GM23338 (cell line): ENCODE data around the gene OR1I1. TPM values are rescaled to one million over a fixed set of nuclear protein-coding genes. Genes with fewer than 3 reads are reported as not detected.

Experiments
- ATAC-seq: fragments of 200-7000 bp; cut with Tn5 transposase; 3 replicates; pipeline ENCODE4 v1.9.1; 2020
- DNase-seq: peaks from one replicate; pipeline ENCODE4 v3.0.0-alpha.2; 2015; ENCODE audit warnings: low spot score
- H2AFZ ChIP-seq: fragments of 200-600 bp; sonication (generic); 2 replicates; pipeline ENCODE4 v1.8.0; 2016; ENCODE audit warnings: antibody characterized with exemption, mild to moderate bottlenecking, moderate library complexity
- H3F3A ChIP-seq: fragments of 200-600 bp; sonication (generic); replicated peaks from 2 replicates; pipeline ENCODE4 v1.8.0; 2017; ENCODE audit warnings: antibody characterized with exemption, mixed run types, low read depth
- H3K27ac ChIP-seq: fragments of 200-600 bp; sonication (generic); 2 replicates; pipeline ENCODE4 v1.6.1; 2016; ENCODE audit warnings: low read depth
- H3K27me3 ChIP-seq: fragments of 200-600 bp; sonication (generic); 2 replicates; pipeline ENCODE4 v1.8.0; 2016; ENCODE audit warnings: mild to moderate bottlenecking, mixed run types, moderate library complexity; ENCODE audit not compliant: insufficient read depth
- H3K36me3 ChIP-seq: fragments of 200-600 bp; sonication (generic); 2 replicates; pipeline ENCODE4 v1.8.0; 2016; ENCODE audit warnings: mild to moderate bottlenecking; ENCODE audit not compliant: insufficient read depth
- H3K4me1 ChIP-seq: fragments of 200-600 bp; sonication (generic); 2 replicates; pipeline ENCODE4 v1.8.0; 2016; ENCODE audit warnings: mild to moderate bottlenecking, moderate library complexity; ENCODE audit not compliant: insufficient read depth
- H3K4me2 ChIP-seq: fragments of 200-600 bp; sonication (generic); 2 replicates; pipeline ENCODE4 v1.7.1; 2017; ENCODE audit warnings: mixed run types
- H3K4me3 ChIP-seq: fragments of 200-600 bp; sonication (generic); 2 replicates; pipeline ENCODE4 v1.6.1; 2016; ENCODE audit warnings: mixed run types
- H3K79me2 ChIP-seq: fragments of 200-600 bp; sonication (generic); replicated peaks from 2 replicates; pipeline ENCODE4 v1.8.0; 2017; ENCODE audit warnings: mild to moderate bottlenecking; ENCODE audit not compliant: insufficient read depth
- H3K9me2 ChIP-seq: fragments of 200-600 bp; sonication (generic); 2 replicates; pipeline ENCODE4 v1.8.0; 2017; ENCODE audit not compliant: insufficient read depth
- H4K20me1 ChIP-seq: fragments of 200-600 bp; sonication (generic); replicated peaks from 2 replicates; pipeline ENCODE4 v1.8.0; 2017; ENCODE audit warnings: mild to moderate bottlenecking; ENCODE audit not compliant: insufficient read depth
- H3K27ac Mint-ChIP-seq: 2 replicates; pipeline ENCODE4 v1.8.0; 2020; ENCODE audit warnings: inconsistent platforms, mild to moderate bottlenecking, moderate library complexity, mixed read lengths
- H3K27me3 Mint-ChIP-seq: 3 replicates; pipeline ENCODE4 v1.8.0; 2022; ENCODE audit warnings: low read depth, mild to moderate bottlenecking, moderate library complexity, mixed read lengths, inconsistent platforms; ENCODE audit not compliant: insufficient read depth, poor library complexity
- H3K36me3 Mint-ChIP-seq: 3 replicates; pipeline ENCODE4 v1.8.0; 2021; ENCODE audit warnings: low read depth, mild to moderate bottlenecking, inconsistent platforms, moderate library complexity, mixed read lengths
- H3K4me1 Mint-ChIP-seq: 3 replicates; pipeline ENCODE4 v1.8.0; 2020; ENCODE audit warnings: mild to moderate bottlenecking, inconsistent platforms, mixed read lengths
- H3K4me3 Mint-ChIP-seq: 3 replicates; pipeline ENCODE4 v1.8.0; 2021; ENCODE audit warnings: moderate library complexity, mild to moderate bottlenecking, inconsistent platforms, mixed read lengths
- H3K9me3 Mint-ChIP-seq: 3 replicates; pipeline ENCODE4 v1.8.0; 2020; ENCODE audit warnings: moderate library complexity, mild to moderate bottlenecking, inconsistent platforms, mixed read lengths
- CREB1 ChIP-seq: fragments of 250-450 bp; sonication (Bioruptor Pico); IDR thresholded peaks from 2 replicates; pipeline ENCODE4 v1.5.0; 2020; ENCODE audit warnings: low read depth, mild to moderate bottlenecking, moderate library complexity
- CTCF ChIP-seq, 2 experiments: fragments of 200-600 bp in 1 of 2; sonication (generic) in 1 of 2; conservative IDR thresholded peaks; 2 replicates each; pipeline versions ENCODE4 v1.5.1 to v1.6.1; 2016 to 2017; ENCODE audit warnings: antibody characterized with exemption in 2 of 2, low read depth in 2 of 2, mild to moderate bottlenecking in 2 of 2, moderate library complexity in 1 of 2
- ETS1 ChIP-seq: IDR thresholded peaks from 2 replicates; pipeline ENCODE4 v1.6.1; 2016; ENCODE audit warnings: antibody characterized with exemption
- EZH2 ChIP-seq: fragments of 200-600 bp; sonication (generic); IDR thresholded peaks from one replicate; pipeline ENCODE4 v1.8.0; 2017; ENCODE audit warnings: antibody characterized with exemption, mild to moderate bottlenecking, low read depth; ENCODE audit not compliant: unreplicated experiment
- EZH2phosphoT487 ChIP-seq: fragments of 200-600 bp; sonication (generic); IDR thresholded peaks from one replicate; pipeline ENCODE4 v1.8.1; 2018; ENCODE audit warnings: antibody characterized with exemption; ENCODE audit not compliant: unreplicated experiment
- JUNB ChIP-seq: IDR thresholded peaks from one replicate; pipeline ENCODE4 v1.6.1; 2016; ENCODE audit warnings: antibody characterized with exemption; ENCODE audit not compliant: unreplicated experiment
- NANOG ChIP-seq: IDR thresholded peaks from 2 replicates; pipeline ENCODE4 v1.6.1; 2016; ENCODE audit warnings: antibody characterized with exemption, borderline replicate concordance
- REST ChIP-seq: IDR thresholded peaks from one replicate; pipeline ENCODE4 v1.6.1; 2018; ENCODE audit warnings: antibody characterized with exemption; ENCODE audit not compliant: unreplicated experiment
- STAT1 ChIP-seq: IDR thresholded peaks from one replicate; pipeline ENCODE4 v1.6.1; 2016; ENCODE audit warnings: antibody characterized with exemption; ENCODE audit not compliant: unreplicated experiment
- ZNF114 ChIP-seq: fragments of 250-450 bp; sonication (Bioruptor Pico); IDR thresholded peaks from 2 replicates; pipeline ENCODE4 v1.5.0; 2020; ENCODE audit warnings: mild to moderate bottlenecking, moderate library complexity
- ZNF331 ChIP-seq: fragments of 250-450 bp; sonication (Bioruptor Pico); IDR thresholded peaks from 2 replicates; pipeline ENCODE4 v1.5.0; 2020; ENCODE audit warnings: low read depth, mild to moderate bottlenecking, moderate library complexity
- polyA plus RNA-seq: library from polyadenylated mRNA; unstranded; fragments of >200 nt; fragmentation: Nextera tagmentation; extraction: Ambion mirVana; gene quantifications from 2 replicates; pipeline ENCODE4 v1.2.1, GENCODE V29; 2016
- total RNA-seq: library from RNA; depleted of rRNA; stranded (reverse); fragments of >200 nt; shearing (Covaris generic); gene quantifications from 2 replicates; pipeline ENCODE4 v1.2.3, GENCODE V29; 2014

The OR1I1 gene
- total and polyA plus RNA-seq, 2 experiments from 2014 or later = not detected

- H3K27me3 ChIP-seq = no peaks in the 10 kb centered on the region
- no peaks in the 10 kb centered on the region for H3K36me3 ChIP-seq
- H4K20me1 ChIP-seq = no peaks in the 10 kb centered on the region
- H2AFZ ChIP-seq = no peak overlapping the region
- H3K4me3 ChIP-seq = no peak overlapping the region
- no peak overlapping the region for H3K27ac ChIP-seq
- Mint-ChIP-seq H3K4me1 (no peaks in the 10 kb centered on the region), H3K4me3 (no peak overlapping the region), H3K9me3 (peaks cover 29% of the 10 kb centered on the region), H3K36me3 (no peaks in the 10 kb centered on the region; the same call in 2 of the 3 replicates), H3K27ac (no peak overlapping the region), H3K27me3 (peaks cover 2% of the 10 kb centered on the region)
- no peaks in the 10 kb centered on the region for H3K4me1 ChIP-seq
- H3K9me2 ChIP-seq = no peaks in the 10 kb centered on the region
- TF ChIP-seq JUNB (no peak), EZH2phosphoT487 (no peak), ETS1 (no peak), NANOG (no peak), ZNF331 (CRISPR knock-in tag) (no peak), ZNF114 (CRISPR knock-in tag) (no peak), EZH2 (no peak), STAT1 (no peak)
- no peak overlapping the region for H3K4me2 ChIP-seq
- no peak for ATAC-seq
- DNase-seq = no peak
- H3F3A ChIP-seq = no peaks in the 10 kb centered on the region
- no peaks in the 10 kb centered on the region for H3K79me2 ChIP-seq
Observed at GRCh38 chr19:15137777-15138176, 55.8 kb downstream of the OR1I1 start.

- ATAC-seq = no peak
- TF ChIP-seq REST (no peak), EZH2 (no peak), STAT1 (no peak), NANOG (no peak), CTCF (conservative IDR thresholded peaks at IDR 0.05; ENCODE audit: low read depth in 2 of 2) (no peak), JUNB (no peak), CREB1 (CRISPR knock-in tag) (no peak), ETS1 (no peak), ZNF114 (CRISPR knock-in tag) (no peak)
Observed at GRCh38 chr19:15138427-15138826, 56.4 kb downstream of the OR1I1 start.

More at GRCh38 chr19:15138427-15138826, 56.4 kb downstream of the OR1I1 start:
- DNase-seq = no peak
- H3K36me3 ChIP-seq = no peaks in the 10 kb centered on the region
- no peaks in the 10 kb centered on the region for H3K9me2 ChIP-seq
- H3K4me1 Mint-ChIP-seq = no peaks in the 10 kb centered on the region
- H4K20me1 ChIP-seq = no peaks in the 10 kb centered on the region
- H3K4me1 ChIP-seq = no peaks in the 10 kb centered on the region
- H3K36me3 Mint-ChIP-seq = no peaks in the 10 kb centered on the region; the same call in 2 of the 3 replicates
- no peak overlapping the region for H3K4me2 ChIP-seq
- no peak overlapping the region for H3K4me3 ChIP-seq
- H3K27ac Mint-ChIP-seq = no peak overlapping the region
- H3K79me2 ChIP-seq = no peaks in the 10 kb centered on the region
- peaks cover 29% of the 10 kb centered on the region for H3K9me3 Mint-ChIP-seq
- H3K27me3 ChIP-seq = no peaks in the 10 kb centered on the region
- no peaks in the 10 kb centered on the region for H3F3A ChIP-seq
- no peak overlapping the region for H3K4me3 Mint-ChIP-seq
- H3K27ac ChIP-seq = no peak overlapping the region
- H3K27me3 Mint-ChIP-seq = peaks cover 2% of the 10 kb centered on the region
- no peak overlapping the region for H2AFZ ChIP-seq
